ENCODE measurements around the gene LRRC75A. TPM values are rescaled to one million over a fixed set of nuclear protein-coding genes. Genes with fewer than 3 reads are reported as not detected.
A peak's percentile ranks its signal among the peaks of the same experiment; 100 is the strongest.

Gene LRRC75A
- polyA plus RNA-seq, 2 of the 4 experiments (the other 2 are of a cell fraction), result 0.65 to 0.85 TPM

- Histone ChIP-seq H3K9me3 (no peaks in the 10 kb centered on the region), H3K4me1 (peaks cover 22% of the 10 kb centered on the region), H3K4me2 (peak overlapping the region; percentile 54; the same call in 1 of the 3 replicates), H3K27ac (peak overlapping the region; percentile 32 to 83), H3K4me3 (no peak overlapping the region)
- FAIRE-seq, result no peak
- WGBS (ENCODE audit: missing lambda C conversion rate), result 89% methylated on average over 7 of the region's 7 CpGs
- DNase-seq (ENCODE audit: low read depth in 1 of 2, low spot score in 1 of 2), result no peak
- peak in 1 of 2 experiments; percentile 12; a peak in 3 of 6 replicates for ATAC-seq
- ChIA-PET CTCF (interaction anchor here (0.7 to 7.4 kb wide), 12 partner anchors 9 to 473 kb away, joined by 3 to 69 read pairs (median 4); partner anchors contain the start of gene ADORA2B), POLR2A (interaction anchor here (1.5 to 3.0 kb wide), 2 partner anchors 21 to 37 kb away, joined by 5 to 15 read pairs; partner anchors contain the start of gene UBB)
- no peak for TF ChIP-seq EHF (CRISPR knock-in tag; IDR thresholded peaks at IDR 0.05)
These were observed 73.9 kb downstream of the LRRC75A start for GRCh38 chr17:16417896-16418684.

DNA sequence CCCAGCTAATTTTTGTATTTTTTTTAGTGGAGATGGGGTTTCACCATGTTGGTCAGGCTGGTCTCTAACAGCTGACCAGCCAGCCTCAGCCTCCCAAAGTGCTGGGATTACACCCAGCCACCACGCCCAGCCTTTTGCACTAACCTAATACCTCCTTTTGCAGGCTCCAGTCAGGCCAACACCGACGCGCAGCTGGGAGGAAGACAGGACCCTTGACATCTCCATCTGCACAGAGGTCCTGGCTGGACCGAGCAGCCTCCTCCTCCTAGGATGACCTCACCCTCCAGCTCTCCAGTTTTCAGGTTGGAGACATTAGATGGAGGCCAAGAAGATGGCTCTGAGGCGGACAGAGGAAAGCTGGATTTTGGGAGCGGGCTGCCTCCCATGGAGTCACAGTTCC lies 74.6 kb downstream of the LRRC75A start:
- ChIA-PET CTCF (interaction anchor here (0.7 to 7.4 kb wide), 10 partner anchors 9 to 104 kb away, joined by 3 to 69 read pairs (median 4); partner anchors contain the start of gene CENPV), POLR2A (interaction anchor here (0.7 to 3.0 kb wide), 3 partner anchors 15 to 36 kb away, joined by 5 to 15 read pairs (median 6); partner anchors contain the start of gene UBB)
- no peak for FAIRE-seq
- Histone ChIP-seq H3K27ac (peak overlapping the region in 1 of 2 experiments; percentile 83; a peak in 1 of 6 replicates), H3K4me1 (peaks cover 22% of the 10 kb centered on the region), H3K4me2 (no peak overlapping the region), H3K4me3 (no peak overlapping the region), H3K9me3 (no peaks in the 10 kb centered on the region)
- TF ChIP-seq BCL3 (IDR thresholded peaks at IDR 0.05) (no peak), KDM1A (IDR thresholded peaks at IDR 0.05; ENCODE audit: low read depth) (no peak)
- DNase-seq (ENCODE audit: low read depth in 1 of 2, low spot score in 1 of 2), result no peak
- ATAC-seq, result no peak
- 92% methylated on average over 7 of the region's 7 CpGs for WGBS (ENCODE audit: missing lambda C conversion rate)

DNA sequence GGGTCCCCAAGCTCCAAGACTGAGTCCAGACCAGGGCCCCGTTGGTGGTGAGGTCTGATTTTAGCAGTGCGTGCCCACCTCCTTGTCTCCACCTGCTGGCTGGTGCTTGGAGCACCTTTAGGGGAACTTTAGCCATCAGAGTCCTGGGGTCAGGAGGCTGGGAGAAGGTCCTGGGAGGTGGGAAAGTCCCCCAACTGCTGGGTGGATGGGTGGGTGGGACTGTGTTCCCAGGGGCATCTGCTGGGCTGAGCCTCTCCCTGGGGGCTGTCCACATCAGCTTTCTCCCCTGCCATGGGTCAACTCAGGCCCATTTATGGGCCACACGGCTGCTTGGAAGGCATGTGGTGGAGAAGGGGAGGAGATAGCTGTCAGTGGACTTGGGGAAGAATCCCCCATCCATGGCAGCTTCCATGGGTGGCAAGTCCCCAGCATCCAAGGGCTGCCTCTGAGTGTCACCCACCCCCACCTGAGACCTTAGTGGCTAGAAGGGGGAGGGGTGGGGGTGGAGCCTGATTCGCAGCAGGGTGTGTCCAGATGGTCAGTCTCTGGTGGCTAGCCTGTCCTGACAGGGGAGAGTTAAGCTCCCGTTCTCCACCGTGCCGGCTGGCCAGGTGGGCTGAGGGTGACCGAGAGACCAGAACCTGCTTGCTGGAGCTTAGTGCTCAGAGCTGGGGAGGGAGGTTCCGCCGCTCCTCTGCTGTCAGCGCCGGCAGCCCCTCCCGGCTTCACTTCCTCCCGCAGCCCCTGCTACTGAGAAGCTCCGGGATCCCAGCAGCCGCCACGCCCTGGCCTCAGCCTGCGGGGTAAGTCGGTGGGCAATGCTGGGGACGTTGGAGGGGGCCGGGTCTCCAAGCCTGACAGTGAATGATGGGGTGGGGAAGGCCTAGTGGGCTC lies 76.7 kb downstream of the LRRC75A start, which contains the start of gene TRPV2:
Gene TRPV2, plus strand, starts transcription at position 541 of the 894 bp plus-strand sequence. CDS start 2,098 bp downstream, outside the sequence.
- DNase-seq (ENCODE audit: low read depth in 1 of 2, low spot score in 1 of 2) (peak; percentile 53 to 55), FAIRE-seq (no peak), ATAC-seq (peak; percentile 40 to 81; a peak in 3 of 6 replicates)
- CTCF ChIA-PET, result interaction anchor here (0.6 to 7.4 kb wide), 19 partner anchors 8 to 1788 kb away, joined by 3 to 69 read pairs (median 3); partner anchors contain the start of gene CENPV
- POLR2A ChIA-PET, result interaction anchor here (1.1 to 3.0 kb wide), 3 partner anchors 13 to 34 kb away, joined by 3 to 15 read pairs (median 5); partner anchors contain the start of gene UBB
- TF ChIP-seq FOSB (CRISPR knock-in tag; IDR thresholded peaks at IDR 0.05) (no peak), CTCF (IDR thresholded peaks at IDR 0.05) (peak; percentile 46), JUN (IDR thresholded peaks at IDR 0.05) (no peak), HOXB5 (CRISPR knock-in tag; IDR thresholded peaks at IDR 0.05) (no peak), SMC3 (IDR thresholded peaks at IDR 0.05) (peak; percentile 39; the same call in 2 of the 3 replicates), MAFK (IDR thresholded peaks at IDR 0.05; ENCODE audit: partially characterized antibody) (no peak), CHD2 (IDR thresholded peaks at IDR 0.05; ENCODE audit: low read length, partially characterized antibody) (no peak), ELK1 (IDR thresholded peaks at IDR 0.05; ENCODE audit: low read depth, low read length) (no peak), SREBF2 (IDR thresholded peaks at IDR 0.05) (no peak), CBX8 (IDR thresholded peaks at IDR 0.05) (no peak), RAD21 (conservative IDR thresholded peaks at IDR 0.05 in 1 of 2, IDR thresholded peaks at IDR 0.05 in 1 of 2) (peak; percentile 29 to 55; a peak in 4 of 5 replicates), MYC (IDR thresholded peaks at IDR 0.05; ENCODE audit: borderline replicate concordance, low read length) (no peak)
- TF ChIP-seq, protein P1, sequence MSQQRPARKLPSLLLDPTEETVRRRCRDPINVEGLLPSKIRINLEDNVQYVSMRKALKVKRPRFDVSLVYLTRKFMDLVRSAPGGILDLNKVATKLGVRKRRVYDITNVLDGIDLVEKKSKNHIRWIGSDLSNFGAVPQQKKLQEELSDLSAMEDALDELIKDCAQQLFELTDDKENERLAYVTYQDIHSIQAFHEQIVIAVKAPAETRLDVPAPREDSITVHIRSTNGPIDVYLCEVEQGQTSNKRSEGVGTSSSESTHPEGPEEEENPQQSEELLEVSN (IDR thresholded peaks at IDR 0.05; ENCODE audit: borderline replicate concordance, low read depth), result no peak
- no peak within 1 kb of the TSS for H3K4me2 ChIP-seq
- H3K9me3 ChIP-seq, result no peaks in the 10 kb centered on the region
- WGBS (ENCODE audit: missing lambda C conversion rate), result 71% methylated on average over 20 of the region's 21 CpGs
- peak within 1 kb of the TSS in 1 of 2 experiments; percentile 39; a peak in 3 of 6 replicates for H3K27ac ChIP-seq
- H3K4me1 ChIP-seq, result peaks cover 22% of the 10 kb centered on the region
- no peak within 1 kb of the TSS for H3K4me3 ChIP-seq

Measured in A549 (cell line).